Measurements from ENCODE around the gene NRL. TPM values are rescaled to one million over a fixed set of nuclear protein-coding genes. Genes with fewer than 3 reads are reported as not detected.
"Not testable (repeated sequence)": the region's sequence is repeated elsewhere in the genome, so short reads cannot be mapped to it uniquely, and the experiment has no call there.

The NRL gene
- polyA plus RNA-seq, 1 donor (not counting 4 experiments of a cell fraction or from before 2014, with no cell fraction given), result 0.29 TPM

GRCh38 chr14:24051176-24051788 is 63.5 kb downstream of the NRL start:
- dilution Hi-C loops (cut with MboI; ENCODE audit: extremely low pct_ligation_motif_present, low sequenced_read_pairs), result no loop called here
- H3K9ac ChIP-seq (ENCODE audit: control insufficient read depth, extremely low read depth, insufficient read depth, low read length), result peak overlapping the region; percentile 44
- FAIRE-seq, result no peak
- no peaks in the 10 kb centered on the region for H3K9me1 ChIP-seq (ENCODE audit: control insufficient read depth, extremely low read depth, insufficient read depth, low read length)
- peak overlapping the region; percentile 37 to 67 (median 67) for H3K4me3 ChIP-seq (ENCODE audit: control insufficient read depth in 2 of 3, extremely low read depth in 1 of 3, insufficient read depth in 2 of 3, low read depth in 1 of 3, low read length in 3 of 3)
- H3K79me2 ChIP-seq (ENCODE audit: control insufficient read depth, insufficient read depth, low read length), result no peaks in the 10 kb centered on the region
- no peaks in the 10 kb centered on the region for H3K36me3 ChIP-seq (ENCODE audit: control insufficient read depth in 2 of 2, extremely low read depth in 1 of 2, insufficient read depth in 2 of 2, low read length in 2 of 2)
- DNase-seq (ENCODE audit: low read depth, low spot score), result no peak
- H2AFZ ChIP-seq (ENCODE audit: control insufficient read depth, low read length), result peak overlapping the region; percentile 71
- H4K20me1 ChIP-seq (ENCODE audit: control insufficient read depth, extremely low read depth, insufficient read depth, low read length), result no peaks in the 10 kb centered on the region
- no peaks in the 10 kb centered on the region for H3K9me3 ChIP-seq (ENCODE audit: control insufficient read depth, low read depth, low read length)
- H3K27me3 ChIP-seq (ENCODE audit: control insufficient read depth, extremely low read depth, insufficient read depth, low read length), result no peaks in the 10 kb centered on the region
- H3K4me1 ChIP-seq (ENCODE audit: control insufficient read depth, extremely low read depth, insufficient read depth, low read length), result peaks cover 7% of the 10 kb centered on the region
- TF ChIP-seq, protein P1, sequence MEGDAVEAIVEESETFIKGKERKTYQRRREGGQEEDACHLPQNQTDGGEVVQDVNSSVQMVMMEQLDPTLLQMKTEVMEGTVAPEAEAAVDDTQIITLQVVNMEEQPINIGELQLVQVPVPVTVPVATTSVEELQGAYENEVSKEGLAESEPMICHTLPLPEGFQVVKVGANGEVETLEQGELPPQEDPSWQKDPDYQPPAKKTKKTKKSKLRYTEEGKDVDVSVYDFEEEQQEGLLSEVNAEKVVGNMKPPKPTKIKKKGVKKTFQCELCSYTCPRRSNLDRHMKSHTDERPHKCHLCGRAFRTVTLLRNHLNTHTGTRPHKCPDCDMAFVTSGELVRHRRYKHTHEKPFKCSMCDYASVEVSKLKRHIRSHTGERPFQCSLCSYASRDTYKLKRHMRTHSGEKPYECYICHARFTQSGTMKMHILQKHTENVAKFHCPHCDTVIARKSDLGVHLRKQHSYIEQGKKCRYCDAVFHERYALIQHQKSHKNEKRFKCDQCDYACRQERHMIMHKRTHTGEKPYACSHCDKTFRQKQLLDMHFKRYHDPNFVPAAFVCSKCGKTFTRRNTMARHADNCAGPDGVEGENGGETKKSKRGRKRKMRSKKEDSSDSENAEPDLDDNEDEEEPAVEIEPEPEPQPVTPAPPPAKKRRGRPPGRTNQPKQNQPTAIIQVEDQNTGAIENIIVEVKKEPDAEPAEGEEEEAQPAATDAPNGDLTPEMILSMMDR (optimal IDR thresholded peaks at IDR 0.05 in 1 of 3, IDR thresholded peaks at IDR 0.05 in 1 of 3, conservative IDR thresholded peaks at IDR 0.05 in 1 of 3; ENCODE audit: extremely low read depth in 1 of 3, insufficient read depth in 2 of 3, low read length in 3 of 3), result no peak
- no peak for TF ChIP-seq EZH2 (IDR thresholded peaks at IDR 0.05; ENCODE audit: low read length)
- H3K4me2 ChIP-seq (ENCODE audit: control insufficient read depth, extremely low read depth, insufficient read depth, low read depth, low read length), result peak overlapping the region; percentile 86
- no peak overlapping the region for H3K27ac ChIP-seq (ENCODE audit: control insufficient read depth, insufficient read depth, low read length)

- dilution Hi-C loops (cut with MboI; ENCODE audit: extremely low pct_ligation_motif_present, low sequenced_read_pairs); H3K79me2 ChIP-seq (ENCODE audit: control insufficient read depth, insufficient read depth, low read length); H3K9me3 ChIP-seq (ENCODE audit: control insufficient read depth, low read depth, low read length); H3K4me3 ChIP-seq (ENCODE audit: control insufficient read depth in 2 of 3, extremely low read depth in 1 of 3, insufficient read depth in 2 of 3, low read depth in 1 of 3, low read length in 3 of 3); H2AFZ ChIP-seq (ENCODE audit: control insufficient read depth, low read length); H3K9ac ChIP-seq (ENCODE audit: control insufficient read depth, extremely low read depth, insufficient read depth, low read length); H3K36me3 ChIP-seq (ENCODE audit: control insufficient read depth in 2 of 2, extremely low read depth in 1 of 2, insufficient read depth in 2 of 2, low read length in 2 of 2); FAIRE-seq; H3K27me3 ChIP-seq (ENCODE audit: control insufficient read depth, extremely low read depth, insufficient read depth, low read length); H3K9me1 ChIP-seq (ENCODE audit: control insufficient read depth, extremely low read depth, insufficient read depth, low read length); H3K4me2 ChIP-seq (ENCODE audit: control insufficient read depth, extremely low read depth, insufficient read depth, low read depth, low read length); H3K27ac ChIP-seq (ENCODE audit: control insufficient read depth, insufficient read depth, low read length); H4K20me1 ChIP-seq (ENCODE audit: control insufficient read depth, extremely low read depth, insufficient read depth, low read length); H3K4me1 ChIP-seq (ENCODE audit: control insufficient read depth, extremely low read depth, insufficient read depth, low read length); DNase-seq (ENCODE audit: low read depth, low spot score): not testable (repeated sequence)
Observed at GRCh38 chr14:24050753-24051152, 64.0 kb downstream of the NRL start.

DNA sequence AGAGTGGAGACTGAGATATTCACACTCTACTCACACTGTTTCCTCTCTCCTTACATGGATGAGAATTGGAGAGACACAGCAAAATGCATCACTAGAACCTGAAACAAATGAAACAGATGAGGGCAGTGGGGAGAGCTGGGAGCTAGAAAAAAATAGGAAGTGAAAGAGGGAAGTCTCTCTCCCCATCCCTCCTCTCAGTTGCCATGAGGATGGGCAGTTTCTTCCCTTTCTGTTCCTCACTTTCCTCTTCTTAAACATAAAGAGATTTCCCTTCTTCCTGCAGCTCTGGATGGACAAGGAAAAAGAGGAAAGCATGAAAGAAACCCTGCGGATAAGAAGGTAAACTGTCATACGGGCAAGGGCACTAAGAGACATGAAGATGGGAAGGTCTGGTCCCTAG is 65.7 kb downstream of the NRL start:
- dilution Hi-C loops (cut with MboI; ENCODE audit: extremely low pct_ligation_motif_present, low sequenced_read_pairs); H3K9me3 ChIP-seq (ENCODE audit: control insufficient read depth, low read depth, low read length); H3K27ac ChIP-seq (ENCODE audit: control insufficient read depth, insufficient read depth, low read length); H3K4me3 ChIP-seq (ENCODE audit: control insufficient read depth in 2 of 3, extremely low read depth in 1 of 3, insufficient read depth in 2 of 3, low read depth in 1 of 3, low read length in 3 of 3); H3K9ac ChIP-seq (ENCODE audit: control insufficient read depth, extremely low read depth, insufficient read depth, low read length); FAIRE-seq; H3K4me1 ChIP-seq (ENCODE audit: control insufficient read depth, extremely low read depth, insufficient read depth, low read length); DNase-seq (ENCODE audit: low read depth, low spot score); H3K36me3 ChIP-seq (ENCODE audit: control insufficient read depth in 2 of 2, extremely low read depth in 1 of 2, insufficient read depth in 2 of 2, low read length in 2 of 2); H2AFZ ChIP-seq (ENCODE audit: control insufficient read depth, low read length); H3K79me2 ChIP-seq (ENCODE audit: control insufficient read depth, insufficient read depth, low read length); H3K27me3 ChIP-seq (ENCODE audit: control insufficient read depth, extremely low read depth, insufficient read depth, low read length); H3K9me1 ChIP-seq (ENCODE audit: control insufficient read depth, extremely low read depth, insufficient read depth, low read length); H3K4me2 ChIP-seq (ENCODE audit: control insufficient read depth, extremely low read depth, insufficient read depth, low read depth, low read length); H4K20me1 ChIP-seq (ENCODE audit: control insufficient read depth, extremely low read depth, insufficient read depth, low read length): not testable (repeated sequence)

Measured in keratinocyte (primary cell).